PC-9 (cell line): Measurements from ENCODE around the gene PPM1H.

Source experiments
- EZH2 ChIP-seq: fragments of 200-600 bp; sonication (generic); IDR thresholded peaks from 2 replicates; pipeline ENCODE4 v1.8.0; 2017; ENCODE audit warnings: antibody characterized with exemption, low read depth
- TF ChIP-seq, protein P1 (sequence below): fragments of 200-600 bp; sonication (generic); conservative IDR thresholded peaks from 2 replicates; pipeline ENCODE4 v1.6.1; 2017; ENCODE audit warnings: mixed run types, antibody characterized with exemption, mild to moderate bottlenecking, moderate library complexity

- TF ChIP-seq, protein P1, sequence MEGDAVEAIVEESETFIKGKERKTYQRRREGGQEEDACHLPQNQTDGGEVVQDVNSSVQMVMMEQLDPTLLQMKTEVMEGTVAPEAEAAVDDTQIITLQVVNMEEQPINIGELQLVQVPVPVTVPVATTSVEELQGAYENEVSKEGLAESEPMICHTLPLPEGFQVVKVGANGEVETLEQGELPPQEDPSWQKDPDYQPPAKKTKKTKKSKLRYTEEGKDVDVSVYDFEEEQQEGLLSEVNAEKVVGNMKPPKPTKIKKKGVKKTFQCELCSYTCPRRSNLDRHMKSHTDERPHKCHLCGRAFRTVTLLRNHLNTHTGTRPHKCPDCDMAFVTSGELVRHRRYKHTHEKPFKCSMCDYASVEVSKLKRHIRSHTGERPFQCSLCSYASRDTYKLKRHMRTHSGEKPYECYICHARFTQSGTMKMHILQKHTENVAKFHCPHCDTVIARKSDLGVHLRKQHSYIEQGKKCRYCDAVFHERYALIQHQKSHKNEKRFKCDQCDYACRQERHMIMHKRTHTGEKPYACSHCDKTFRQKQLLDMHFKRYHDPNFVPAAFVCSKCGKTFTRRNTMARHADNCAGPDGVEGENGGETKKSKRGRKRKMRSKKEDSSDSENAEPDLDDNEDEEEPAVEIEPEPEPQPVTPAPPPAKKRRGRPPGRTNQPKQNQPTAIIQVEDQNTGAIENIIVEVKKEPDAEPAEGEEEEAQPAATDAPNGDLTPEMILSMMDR: no peak
- no peak for TF ChIP-seq EZH2
Observed at GRCh38 chr12:62879691-62880090, 55.3 kb downstream of the PPM1H start.
